ENCODE measurements around the gene CUL3. TPM values are rescaled to one million over a fixed set of nuclear protein-coding genes. Genes with fewer than 3 reads are reported as not detected.

CUL3 gene
- total RNA-seq, 1 experiment from 2014 or later = 55.6 TPM

GRCh38 chr2:224469374-224469964 is 115.7 kb downstream of the CUL3 start:
- H3K36me3 ChIP-seq = peaks cover 16% of the 10 kb centered on the region

GRCh38 chr2:224466304-224466895 is 118.8 kb downstream of the CUL3 start:
- no peak for DNase-seq
- Histone ChIP-seq H3K9me3 (no peaks in the 10 kb centered on the region), H3K36me3 (no peaks in the 10 kb centered on the region; the same call in 1 of the 2 replicates), H3K27me3 (no peaks in the 10 kb centered on the region), H3K4me3 (no peak overlapping the region)

More at GRCh38 chr2:224469374-224469964, 115.7 kb downstream of the CUL3 start:
- Histone ChIP-seq H3K27me3 (no peaks in the 10 kb centered on the region), H3K9me3 (no peaks in the 10 kb centered on the region), H3K4me3 (no peak overlapping the region)
- no peak for DNase-seq

GRCh38 chr2:224461391-224461790 is 123.8 kb downstream of the CUL3 start:
- no peaks in the 10 kb centered on the region for H3K27me3 ChIP-seq
- no peak overlapping the region for H3K4me3 ChIP-seq
- H3K9me3 ChIP-seq = no peaks in the 10 kb centered on the region
- DNase-seq = no peak
- H3K36me3 ChIP-seq = no peaks in the 10 kb centered on the region

- DNase-seq = no peak
- H3K36me3 ChIP-seq = no peaks in the 10 kb centered on the region
- H3K4me3 ChIP-seq = no peak overlapping the region
- H3K9me3 ChIP-seq = no peaks in the 10 kb centered on the region
- H3K27me3 ChIP-seq = no peaks in the 10 kb centered on the region
Measured at GRCh38 chr2:224457408-224458096, 127.6 kb downstream of the CUL3 start.

GRCh38 chr2:224453892-224454291 is 131.3 kb downstream of the CUL3 start:
- Histone ChIP-seq H3K27me3 (peaks cover 5% of the 10 kb centered on the region), H3K36me3 (no peaks in the 10 kb centered on the region), H3K4me3 (no peak overlapping the region), H3K9me3 (no peaks in the 10 kb centered on the region)
- no peak for DNase-seq

GRCh38 chr2:224449212-224450147 is 135.7 kb downstream of the CUL3 start:
- no peak for DNase-seq
- H3K9me3 ChIP-seq = no peaks in the 10 kb centered on the region
- H3K36me3 ChIP-seq = no peaks in the 10 kb centered on the region
- H3K4me3 ChIP-seq = no peak overlapping the region
- H3K27me3 ChIP-seq = peaks cover 5% of the 10 kb centered on the region

- no peak for DNase-seq
- no peaks in the 10 kb centered on the region for H3K36me3 ChIP-seq
- no peaks in the 10 kb centered on the region for H3K9me3 ChIP-seq
- H3K4me3 ChIP-seq = no peak overlapping the region
- H3K27me3 ChIP-seq = peaks cover 5% of the 10 kb centered on the region
Measured at GRCh38 chr2:224448236-224448635, 136.9 kb downstream of the CUL3 start.

GRCh38 chr2:224444783-224445182 is 140.4 kb downstream of the CUL3 start:
- no peaks in the 10 kb centered on the region for H3K36me3 ChIP-seq

GRCh38 chr2:224444021-224444420 is 141.1 kb downstream of the CUL3 start:
- no peak overlapping the region for H3K4me3 ChIP-seq
- H3K9me3 ChIP-seq = no peaks in the 10 kb centered on the region
- no peaks in the 10 kb centered on the region for H3K27me3 ChIP-seq
- H3K36me3 ChIP-seq = no peaks in the 10 kb centered on the region
- no peak for DNase-seq

More at GRCh38 chr2:224444783-224445182, 140.4 kb downstream of the CUL3 start:
- Histone ChIP-seq H3K27me3 (peaks cover 3% of the 10 kb centered on the region; the same call in 1 of the 2 replicates), H3K4me3 (no peak overlapping the region), H3K9me3 (no peaks in the 10 kb centered on the region)
- no peak for DNase-seq

- DNase-seq = peak; percentile 27
- H3K27me3 ChIP-seq = no peaks in the 10 kb centered on the region
Measured at GRCh38 chr2:224442071-224442967, 142.8 kb downstream of the CUL3 start.

GRCh38 chr2:224440988-224441387 is 144.2 kb downstream of the CUL3 start:
- H3K4me3 ChIP-seq = no peak overlapping the region
- DNase-seq = no peak
- H3K9me3 ChIP-seq = no peaks in the 10 kb centered on the region
- no peaks in the 10 kb centered on the region for H3K36me3 ChIP-seq
- no peaks in the 10 kb centered on the region for H3K27me3 ChIP-seq

More at GRCh38 chr2:224442071-224442967, 142.8 kb downstream of the CUL3 start:
- Histone ChIP-seq H3K9me3 (no peaks in the 10 kb centered on the region), H3K36me3 (no peaks in the 10 kb centered on the region), H3K4me3 (peak overlapping the region; percentile 51)

GRCh38 chr2:224438726-224439125 is 146.4 kb downstream of the CUL3 start:
- H3K9me3 ChIP-seq = no peaks in the 10 kb centered on the region
- no peak overlapping the region for H3K4me3 ChIP-seq
- H3K27me3 ChIP-seq = no peaks in the 10 kb centered on the region
- H3K36me3 ChIP-seq = no peaks in the 10 kb centered on the region
- no peak for DNase-seq

GRCh38 chr2:224436634-224437033 is 148.5 kb downstream of the CUL3 start:
- no peaks in the 10 kb centered on the region for H3K36me3 ChIP-seq
- DNase-seq = no peak
- H3K4me3 ChIP-seq = no peak overlapping the region
- no peaks in the 10 kb centered on the region for H3K9me3 ChIP-seq
- H3K27me3 ChIP-seq = no peaks in the 10 kb centered on the region

GRCh38 chr2:224434618-224435017 is 150.5 kb downstream of the CUL3 start:
- Histone ChIP-seq H3K9me3 (no peaks in the 10 kb centered on the region), H3K27me3 (no peaks in the 10 kb centered on the region), H3K4me3 (no peak overlapping the region), H3K36me3 (no peaks in the 10 kb centered on the region)
- DNase-seq = no peak

GRCh38 chr2:224433442-224433841 is 151.7 kb downstream of the CUL3 start:
- DNase-seq = no peak

More at GRCh38 chr2:224433442-224433841, 151.7 kb downstream of the CUL3 start:
- no peaks in the 10 kb centered on the region for H3K36me3 ChIP-seq
- no peak overlapping the region for H3K4me3 ChIP-seq
- H3K9me3 ChIP-seq = no peaks in the 10 kb centered on the region
- H3K27me3 ChIP-seq = no peaks in the 10 kb centered on the region
